ENCODE data around the gene TSPAN15.

GRCh38 chr10:69409176-69409495 is 42.1 kb upstream of the TSPAN15 start:
- TF ChIP-seq CTCF (conservative IDR thresholded peaks at IDR 0.05; ENCODE audit: low read length) = no peak
- TF ChIP-seq EZH2phosphoT487 (IDR thresholded peaks at IDR 0.05; ENCODE audit: borderline replicate concordance, low read depth, low read length) = no peak
